Jurkat, Clone E6-1 (cell line): ENCODE results near the gene SPIN1.

Experiments
- DNase-seq: peaks from one replicate; pipeline ENCODE4 v3.0.0-alpha.2; 2011; ENCODE audit warnings: low read depth, low spot score
- H3K4me3 ChIP-seq: 2 replicates; pipeline ENCODE4 v1.5.1; 2011; ENCODE audit warnings: mild to moderate bottlenecking, low read length, control low read depth, moderate library complexity

The SPIN1 gene

GRCh38 chr9:88387036-88387551 lies 1.1 kb upstream of the SPIN1 start:
- DNase-seq = no peak
- peak overlapping the region; percentile 81; the same call in 1 of the 2 replicates for H3K4me3 ChIP-seq

GRCh38 chr9:88387552-88388202 lies 567 bp upstream of the SPIN1 start:
- DNase-seq = no peak
- peak overlapping the region; percentile 81 for H3K4me3 ChIP-seq

- H3K4me3 ChIP-seq = peak overlapping the region; percentile 90
- peak; percentile 30 for DNase-seq
Observed at GRCh38 chr9:88388886-88389605, 802 bp downstream of the SPIN1 start.

- no peak for DNase-seq
- no peak overlapping the region for H3K4me3 ChIP-seq
Observed at GRCh38 chr9:88390371-88390990, 2.2 kb downstream of the SPIN1 start.

GRCh38 chr9:88391236-88391635 lies 3.0 kb downstream of the SPIN1 start:
- no peak overlapping the region for H3K4me3 ChIP-seq
- no peak for DNase-seq

GRCh38 chr9:88391921-88392320 lies 3.7 kb downstream of the SPIN1 start:
- H3K4me3 ChIP-seq = no peak overlapping the region
- no peak for DNase-seq

GRCh38 chr9:88392549-88392948 lies 4.3 kb downstream of the SPIN1 start:
- no peak overlapping the region for H3K4me3 ChIP-seq
- no peak for DNase-seq

GRCh38 chr9:88396836-88397577 lies 8.8 kb downstream of the SPIN1 start:
- no peak for DNase-seq
- no peak overlapping the region for H3K4me3 ChIP-seq

GRCh38 chr9:88398016-88398415 lies 9.8 kb downstream of the SPIN1 start:
- no peak for DNase-seq
- H3K4me3 ChIP-seq = no peak overlapping the region

GRCh38 chr9:88399966-88400365 lies 11.7 kb downstream of the SPIN1 start:
- H3K4me3 ChIP-seq = no peak overlapping the region
- DNase-seq = no peak

- no peak for DNase-seq
- no peak overlapping the region for H3K4me3 ChIP-seq
Observed at GRCh38 chr9:88403340-88403739, 15.1 kb downstream of the SPIN1 start.

- H3K4me3 ChIP-seq = no peak overlapping the region
- DNase-seq = no peak
Observed at GRCh38 chr9:88406051-88406450, 17.8 kb downstream of the SPIN1 start.

- DNase-seq = no peak
- no peak overlapping the region for H3K4me3 ChIP-seq
Observed at GRCh38 chr9:88411471-88411870, 23.2 kb downstream of the SPIN1 start.

- no peak overlapping the region for H3K4me3 ChIP-seq
- no peak for DNase-seq
Observed at GRCh38 chr9:88414298-88414697, 26.1 kb downstream of the SPIN1 start.

GRCh38 chr9:88418025-88418424 lies 29.8 kb downstream of the SPIN1 start:
- no peak overlapping the region for H3K4me3 ChIP-seq
- no peak for DNase-seq

GRCh38 chr9:88418715-88419540 lies 30.7 kb downstream of the SPIN1 start:
- DNase-seq = no peak
- H3K4me3 ChIP-seq = no peak overlapping the region

- DNase-seq = no peak
- H3K4me3 ChIP-seq = no peak overlapping the region
Observed at GRCh38 chr9:88420227-88420626, 32.0 kb downstream of the SPIN1 start.

GRCh38 chr9:88421348-88421747 lies 33.1 kb downstream of the SPIN1 start:
- H3K4me3 ChIP-seq = no peak overlapping the region
- no peak for DNase-seq

- no peak for DNase-seq
Observed at GRCh38 chr9:88425538-88425950, 37.3 kb downstream of the SPIN1 start.

More at GRCh38 chr9:88425538-88425950, 37.3 kb downstream of the SPIN1 start:
- H3K4me3 ChIP-seq = no peak overlapping the region
